Prostate gland (tissue), 2 donors: ENCODE measurements around the gene MED16. TPM values are rescaled to one million over a fixed set of nuclear protein-coding genes. Genes with fewer than 3 reads are reported as not detected.

ENCODE experiments used
- DNase-seq: peaks from one replicate; pipeline ENCODE4 v3.0.0-alpha.2; 2019; ENCODE audit warnings: low spot score
- H3K27ac ChIP-seq, 2 donors: fragments of 200-600 bp; sonication (generic); 2 replicates each; pipeline ENCODE4 v1.5.1; 2017 to 2019
- H3K27me3 ChIP-seq: fragments of 200-600 bp; sonication (generic); replicated peaks from 2 replicates; pipeline ENCODE4 v1.5.1; 2019; ENCODE audit not compliant: insufficient read depth
- H3K36me3 ChIP-seq, 2 donors: fragments of 200-600 bp; sonication (generic); 1 replicate in 1 of 2; 2 replicates in 1 of 2; pipeline versions ENCODE4 v1.5.1 to v1.8.1; 2017 to 2019
- H3K4me1 ChIP-seq: fragments of 200-600 bp; sonication (generic); replicated peaks from 2 replicates; pipeline ENCODE4 v1.5.1; 2019
- H3K4me3 ChIP-seq, 2 donors: fragments of 200-600 bp; sonication (generic); 2 replicates each; pipeline ENCODE4 v1.5.1; 2017 to 2019
- H3K9me3 ChIP-seq: fragments of 200-600 bp; sonication (generic); 2 replicates; pipeline ENCODE4 v1.5.1; 2017
- CTCF ChIP-seq, 4 experiments: fragments of 200-600 bp in 2 of 4; fragments of 450-650 bp in 2 of 4; sonication (generic) in 2 of 4; IDR thresholded peaks; 1 replicate in 3 of 4; 2 replicates in 1 of 4; pipeline ENCODE4 v1.5.1; 2016 to 2019; ENCODE audit warnings: antibody characterized with exemption in 4 of 4, mild to moderate bottlenecking in 2 of 4, moderate library complexity in 2 of 4
- POLR2A ChIP-seq: fragments of 450-650 bp; IDR thresholded peaks from one replicate; pipeline ENCODE4 v1.6.1; 2016; ENCODE audit warnings: antibody characterized with exemption, mild to moderate bottlenecking
- POLR2AphosphoS5 ChIP-seq: sonication (generic); formaldehyde crosslinking; IDR thresholded peaks from one replicate; pipeline ENCODE4 v1.6.1; 2017; ENCODE audit warnings: antibody characterized with exemption
- WGBS: methylation state at CpG from one replicate; pipeline ENCODE4 v1.1.5; 2018; 5-methylcytosine and 5-hydroxymethylcytosine counted together
- intact Hi-C: fragments of 100-400 bp; cut with DNase I; formaldehyde crosslinking; loops from one replicate; pipeline ENCODE4 v1.14.2; 2022
- total RNA-seq, 2 donors: library from RNA; depleted of rRNA; stranded (reverse); fragments of >200 nt; gene quantifications; one replicate each; pipeline ENCODE4 v1.1.0, GENCODE V29; 2016

Gene MED16
- total RNA-seq, 2 donors from 2014 or later: 65.1 to 114 TPM

GRCh38 chr19:873084-873483, 19.9 kb downstream of the MED16 start:
- no peaks in the 10 kb centered on the region for H3K27me3 ChIP-seq
- H3K4me3 ChIP-seq: no peak overlapping the region
- H3K27ac ChIP-seq: no peak overlapping the region
- TF ChIP-seq POLR2AphosphoS5: no peak
- TF ChIP-seq CTCF (IDR thresholded peaks at IDR 0.05): no peak
- no peak for TF ChIP-seq POLR2A
- no peaks in the 10 kb centered on the region for H3K4me1 ChIP-seq
- H3K9me3 ChIP-seq: no peaks in the 10 kb centered on the region
- no peak for DNase-seq
- H3K36me3 ChIP-seq: peaks cover 0 to 2% of the 10 kb centered on the region in 2 donors
- WGBS: 95% methylated on average over 10 of the region's 13 CpGs
- intact Hi-C loops: no loop called here

GRCh38 chr19:872266-872951, 20.6 kb downstream of the MED16 start:
- Histone ChIP-seq H3K36me3 (peaks cover 0 to 2% of the 10 kb centered on the region in 2 donors), H3K4me1 (no peaks in the 10 kb centered on the region), H3K27ac (peak overlapping the region; percentile 17 to 47), H3K4me3 (no peak overlapping the region), H3K9me3 (no peaks in the 10 kb centered on the region), H3K27me3 (no peaks in the 10 kb centered on the region)
- no peak for DNase-seq
- TF ChIP-seq CTCF (IDR thresholded peaks at IDR 0.05): no peak
- TF ChIP-seq POLR2AphosphoS5: no peak
- no peak for TF ChIP-seq POLR2A
- 75% methylated on average over 27 of the region's 27 CpGs for WGBS
- intact Hi-C loops: no loop called here

- no peak for DNase-seq
- Histone ChIP-seq H3K4me1 (no peaks in the 10 kb centered on the region), H3K36me3 (peaks cover 0 to 2% of the 10 kb centered on the region in 2 donors)
These were observed 21.3 kb downstream of the MED16 start for GRCh38 chr19:871446-872265.

GRCh38 chr19:870963-871401, 22.0 kb downstream of the MED16 start:
- TF ChIP-seq POLR2AphosphoS5 (no peak), POLR2A (no peak), CTCF (IDR thresholded peaks at IDR 0.05) (no peak)
- WGBS: 63% methylated on average over 28 of the region's 28 CpGs
- Histone ChIP-seq H3K27me3 (no peaks in the 10 kb centered on the region), H3K9me3 (no peaks in the 10 kb centered on the region), H3K36me3 (peaks cover 0 to 2% of the 10 kb centered on the region in 2 donors), H3K4me1 (no peaks in the 10 kb centered on the region), H3K4me3 (no peak overlapping the region), H3K27ac (no peak overlapping the region)
- DNase-seq: no peak
- intact Hi-C loops: no loop called here

More at GRCh38 chr19:871446-872265, 21.3 kb downstream of the MED16 start:
- TF ChIP-seq POLR2A: no peak
- TF ChIP-seq POLR2AphosphoS5: no peak
- TF ChIP-seq CTCF (IDR thresholded peaks at IDR 0.05): no peak
- intact Hi-C loops: no loop called here
- WGBS: 91% methylated on average over 24 of the region's 33 CpGs
- H3K27me3 ChIP-seq: no peaks in the 10 kb centered on the region
- H3K9me3 ChIP-seq: no peaks in the 10 kb centered on the region
- no peak overlapping the region for H3K4me3 ChIP-seq
- peak overlapping the region in 1 of 2 donors; percentile 47 for H3K27ac ChIP-seq
